Endothelial cell of umbilical vein (primary cell): Measurements from ENCODE around the gene TNIK. TPM values are rescaled to one million over a fixed set of nuclear protein-coding genes. Genes with fewer than 3 reads are reported as not detected.

Experiments
- BruUV-seq: library from RNA; stranded (reverse); fragments of 400-500 nt; replicated peaks from 2 replicates; lab custom pipeline; 2021; lab: Mats Ljungman, UMichigan
- CTCF ChIA-PET: fragments of 300-600, 350-600 bp; sonication (Branson Sonifier 250); formaldehyde crosslinking; loops from one replicate; lab custom pipeline; 2021; ENCODE audit warnings: antibody characterized with exemption, inconsistent platforms; lab: Charles Lee
- POLR2A ChIA-PET: fragments of 300-600, 350-600 bp; sonication (Branson Sonifier 250); formaldehyde crosslinking; loops from one replicate; lab custom pipeline; 2021; ENCODE audit warnings: antibody characterized with exemption, inconsistent platforms; lab: Charles Lee
- DNase-seq: peaks from one replicate; pipeline ENCODE4 v3.0.0-alpha.2; 2011; ENCODE audit warnings: low read depth, low spot score
- FAIRE-seq: peaks from 2 replicates; lab custom pipeline; 2011; peaks lifted over from hg19 to GRCh38; lab: Jason Lieb, UNC
- H2AFZ ChIP-seq: 2 replicates; pipeline ENCODE4 v1.6.0; 2012; ENCODE audit warnings: low read depth, low read length, control low read depth, inconsistent platforms
- H3K27ac ChIP-seq: 2 replicates; pipeline ENCODE4 v1.5.1; 2011; ENCODE audit warnings: low read depth, mild to moderate bottlenecking, control low read depth, low read length, moderate library complexity; ENCODE audit not compliant: insufficient read depth
- H3K27me3 ChIP-seq, 2 experiments: 2 replicates each; pipeline versions ENCODE4 v1.6.0 to v1.6.1; 2011; ENCODE audit warnings: low read length in 2 of 2, mixed read lengths in 1 of 2; ENCODE audit not compliant: control insufficient read depth in 2 of 2, insufficient read depth in 2 of 2
- H3K36me3 ChIP-seq, 2 experiments: 2 replicates in 1 of 2; 3 replicates in 1 of 2; pipeline ENCODE4 v1.5.1; 2011; ENCODE audit warnings: low read length in 2 of 2, mild to moderate bottlenecking in 1 of 2, moderate library complexity in 1 of 2; ENCODE audit not compliant: control insufficient read depth in 2 of 2, insufficient read depth in 2 of 2; ENCODE audit errors: extremely low read depth in 1 of 2
- H3K4me1 ChIP-seq: 3 replicates; pipeline ENCODE4 v1.5.1; 2011; ENCODE audit warnings: mild to moderate bottlenecking, low read length; ENCODE audit not compliant: control insufficient read depth, insufficient read depth; ENCODE audit errors: extremely low read depth
- H3K4me2 ChIP-seq: 2 replicates; pipeline ENCODE4 v1.6.1; 2011; ENCODE audit warnings: low read length, control low read depth, mixed read lengths; ENCODE audit not compliant: insufficient read depth
- H3K4me3 ChIP-seq, 3 experiments: fragments of 200-600 bp in 1 of 3; sonication (generic), shearing (Covaris generic) in 1 of 3; replicated peaks in 1 of 3; 2 replicates each; pipeline ENCODE4 v1.5.1; 2011 to 2016; ENCODE audit warnings: control low read depth in 3 of 3, low read length in 3 of 3, mild to moderate bottlenecking in 2 of 3, inconsistent platforms in 1 of 3, low read depth in 1 of 3, moderate library complexity in 1 of 3; ENCODE audit not compliant: insufficient read depth in 1 of 3
- H3K79me2 ChIP-seq: 2 replicates; pipeline ENCODE4 v1.6.0; 2012; ENCODE audit warnings: low read length, inconsistent platforms; ENCODE audit not compliant: control insufficient read depth, insufficient read depth
- H3K9ac ChIP-seq: replicated peaks from 2 replicates; pipeline ENCODE3; 2011; ENCODE audit warnings: low read length, control low read depth; ENCODE audit not compliant: insufficient read depth; ENCODE audit errors: extremely low read depth
- H3K9me1 ChIP-seq: replicated peaks from 3 replicates; pipeline ENCODE4 v1.6.0; 2011; ENCODE audit warnings: mild to moderate bottlenecking, low read length; ENCODE audit not compliant: control insufficient read depth, insufficient read depth; ENCODE audit errors: extremely low read depth
- H3K9me3 ChIP-seq: replicated peaks from 2 replicates; pipeline ENCODE4 v1.5.1; 2012; ENCODE audit warnings: low read length, inconsistent platforms; ENCODE audit not compliant: control insufficient read depth, insufficient read depth
- H4K20me1 ChIP-seq: replicated peaks from 2 replicates; pipeline ENCODE3; 2011; ENCODE audit warnings: mild to moderate bottlenecking, low read length; ENCODE audit not compliant: control insufficient read depth, insufficient read depth; ENCODE audit errors: extremely low read depth
- CTCF ChIP-seq, 2 donors: IDR thresholded peaks; 1 replicate in 1 of 2; 2 replicates in 1 of 2; pipeline ENCODE4 v1.5.1; 2011; ENCODE audit warnings: low read length in 2 of 2, mild to moderate bottlenecking in 2 of 2, moderate library complexity in 2 of 2, control low read depth in 1 of 2, inconsistent platforms in 1 of 2, low read depth in 1 of 2; ENCODE audit not compliant: insufficient read depth in 1 of 2; ENCODE audit errors: extremely low read depth in 1 of 2
- EZH2 ChIP-seq: IDR thresholded peaks from 2 replicates; pipeline ENCODE4 v1.6.1; 2012; ENCODE audit warnings: borderline replicate concordance, low read depth, mild to moderate bottlenecking, moderate library complexity, low read length, inconsistent platforms; ENCODE audit not compliant: severe bottlenecking
- FOS ChIP-seq: IDR thresholded peaks from 2 replicates; pipeline ENCODE4 v1.6.1; 2011; ENCODE audit warnings: mild to moderate bottlenecking, low read length, moderate library complexity, borderline replicate concordance; ENCODE audit not compliant: insufficient read depth
- GATA2 ChIP-seq: IDR thresholded peaks from 2 replicates; pipeline ENCODE4 v1.7.0; 2011; ENCODE audit warnings: low read depth, mild to moderate bottlenecking, moderate library complexity, mixed read lengths, low read length; ENCODE audit not compliant: insufficient read length, insufficient read depth
- JUN ChIP-seq: IDR thresholded peaks from 2 replicates; pipeline ENCODE4 v1.6.1; 2011; ENCODE audit warnings: borderline replicate concordance, low read depth; ENCODE audit not compliant: insufficient read length, insufficient read depth
- MAX ChIP-seq: IDR thresholded peaks from 2 replicates; pipeline ENCODE4 v1.6.1; 2011; ENCODE audit not compliant: insufficient read depth, insufficient read length
- MYC ChIP-seq: IDR thresholded peaks from one replicate; pipeline ENCODE4 v1.6.1; 2011; ENCODE audit warnings: mild to moderate bottlenecking, low read depth, low read length
- POLR2A ChIP-seq: IDR thresholded peaks from 2 replicates; pipeline ENCODE4 v1.6.1; 2012; ENCODE audit warnings: low read depth, mild to moderate bottlenecking, control low read depth, low read length
- POLR2AphosphoS5 ChIP-seq: IDR thresholded peaks from 2 replicates; pipeline ENCODE4 v1.6.1; 2012; ENCODE audit warnings: low read depth, mild to moderate bottlenecking, control low read depth, low read length, moderate library complexity; ENCODE audit not compliant: insufficient read depth
- dilution Hi-C: fragments of 300-500 bp; cut with MboI; formaldehyde crosslinking; loops from one replicate; pipeline ENCODE4 v1.15.0; 2019; ENCODE audit warnings: low sequenced_read_pairs; ENCODE audit not compliant: extremely low pct_ligation_motif_present
- intact Hi-C: fragments of 100-400 bp; cut with micrococcal nuclease; formaldehyde crosslinking; loops from one replicate; pipeline ENCODE4 v1.10.0; 2022
- polyA plus RNA-seq, 4 experiments: library from polyadenylated mRNA; depleted of rRNA in 3 of 4; stranded (reverse) in 3 of 4; unstranded in 1 of 4; fragments of >200 nt; gene quantifications; 2 replicates each; pipeline versions ENCODE4 v1.2.1 to v1.2.3, GENCODE V29; 2011 to 2012; ENCODE audit warnings: missing spikeins in 1 of 4
- total RNA-seq: library from RNA; stranded (reverse); gene quantifications from 2 replicates; pipeline ENCODE4 v1.2.3, GENCODE V29; 2021

Gene TNIK
- total and polyA plus RNA-seq, 2 donors (not counting 3 experiments of a cell fraction or from before 2014, with no cell fraction given), result 10.9 to 39.7 TPM

- Histone ChIP-seq H2AFZ (no peak overlapping the region), H3K27ac (no peak overlapping the region), H3K9me3 (no peaks in the 10 kb centered on the region), H3K79me2 (no peaks in the 10 kb centered on the region), H4K20me1 (no peaks in the 10 kb centered on the region), H3K4me1 (no peaks in the 10 kb centered on the region), H3K4me2 (no peak overlapping the region), H3K27me3 (no peaks in the 10 kb centered on the region), H3K4me3 (no peak overlapping the region), H3K9ac (no peak overlapping the region), H3K36me3 (no peaks in the 10 kb centered on the region), H3K9me1 (no peaks in the 10 kb centered on the region)
- intact Hi-C loops, result no loop called here
- DNase-seq, result no peak
- dilution Hi-C loops, result no loop called here
- TF ChIP-seq MAX (no peak), EZH2 (no peak), GATA2 (no peak), POLR2AphosphoS5 (no peak), FOS (no peak), MYC (no peak), JUN (no peak), CTCF (IDR thresholded peaks at IDR 0.05; ENCODE audit: extremely low read depth in 1 of 2, insufficient read depth in 1 of 2, low read depth in 1 of 2, low read length in 2 of 2) (no peak), POLR2A (no peak)
- BruUV-seq, result no TSS peak
- ChIA-PET CTCF (no interaction called here), POLR2A (no interaction called here)
- no peak for FAIRE-seq
These were observed 44.2 kb upstream of the TNIK start for GRCh38 chr3:171504376-171504775.
